HUES64 (cell line): ENCODE measurements around the gene SLC2A10.

ENCODE experiments used
- H3K27ac ChIP-seq: 2 replicates; pipeline ENCODE4 v1.7.0; 2013; ENCODE audit warnings: low read depth, low read length, inconsistent platforms
- H3K27me3 ChIP-seq: 2 replicates; pipeline ENCODE4 v1.6.1; 2013; ENCODE audit warnings: mild to moderate bottlenecking, low read length; ENCODE audit not compliant: insufficient read depth
- H3K36me3 ChIP-seq: 2 replicates; pipeline ENCODE4 v1.6.1; 2013; ENCODE audit warnings: mild to moderate bottlenecking, low read length; ENCODE audit not compliant: insufficient read depth
- H3K4me1 ChIP-seq: 2 replicates; pipeline ENCODE4 v1.6.1; 2013; ENCODE audit warnings: mild to moderate bottlenecking, low read length, moderate library complexity; ENCODE audit not compliant: insufficient read depth
- H3K4me3 ChIP-seq: 2 replicates; pipeline ENCODE4 v1.5.1; 2013; ENCODE audit warnings: mild to moderate bottlenecking, low read length, moderate library complexity
- H3K9ac ChIP-seq: 2 replicates; pipeline ENCODE4 v1.6.1; 2013; ENCODE audit warnings: mild to moderate bottlenecking, low read depth, low read length
- H3K9me3 ChIP-seq: 2 replicates; pipeline ENCODE4 v1.6.1; 2013; ENCODE audit warnings: low read depth, low read length; ENCODE audit not compliant: insufficient read depth
- WGBS: fragments of 150-250, 120-280 bp; methylation state at CpG from one replicate; pipeline ENCODE4 v1.1.7; 2013; ENCODE audit warnings: missing lambda C conversion rate; 5-methylcytosine and 5-hydroxymethylcytosine counted together

Gene SLC2A10

DNA sequence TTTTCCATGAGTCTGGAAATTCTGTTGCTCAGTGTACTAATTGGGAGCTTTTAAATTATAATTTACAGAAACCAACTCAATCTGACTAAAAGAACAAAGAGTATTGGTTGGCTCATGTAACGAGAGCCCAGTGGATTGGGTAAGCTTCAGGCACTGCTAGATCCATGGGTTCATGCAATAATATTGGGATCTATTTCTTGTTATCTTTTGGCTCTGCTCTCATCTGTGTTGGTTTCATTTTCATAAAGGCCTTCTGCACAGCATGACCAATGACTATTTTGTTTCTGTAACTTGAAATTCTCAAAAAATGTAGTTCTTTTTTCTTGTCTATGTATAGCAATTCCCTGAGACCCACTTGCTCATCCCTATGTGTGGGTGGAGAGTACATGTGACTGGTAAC lies 12.0 kb downstream of the SLC2A10 start:
- peaks cover 14% of the 10 kb centered on the region; the same call in 1 of the 2 replicates for H3K9me3 ChIP-seq
- no peak overlapping the region for H3K27ac ChIP-seq
- WGBS = 88% methylated on average over 1 of the region's 1 CpG
- H3K4me1 ChIP-seq = no peaks in the 10 kb centered on the region
- H3K36me3 ChIP-seq = peaks cover 3% of the 10 kb centered on the region
- H3K27me3 ChIP-seq = no peaks in the 10 kb centered on the region
- H3K4me3 ChIP-seq = no peak overlapping the region
- H3K9ac ChIP-seq = no peak overlapping the region

DNA sequence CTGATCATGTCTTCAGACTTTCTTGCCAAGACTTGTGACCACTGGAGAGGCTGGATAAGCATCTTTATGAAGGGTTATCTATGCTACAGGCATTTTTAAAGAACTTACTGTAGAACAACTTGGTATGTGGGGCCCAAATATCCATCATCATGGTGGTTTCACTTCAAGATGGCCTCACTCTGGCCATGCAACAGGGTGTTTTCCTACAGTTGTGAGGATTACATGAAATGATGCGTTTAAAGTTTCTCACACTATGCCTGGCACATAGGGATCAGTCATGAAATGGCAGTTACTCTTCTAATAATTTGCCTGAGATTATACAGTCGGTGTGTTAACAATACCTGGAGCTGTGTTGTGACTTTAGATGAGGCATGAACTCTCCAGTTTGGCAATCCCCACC lies 13.0 kb downstream of the SLC2A10 start:
- Histone ChIP-seq H3K9ac (no peak overlapping the region), H3K36me3 (peaks cover 3% of the 10 kb centered on the region), H3K4me1 (no peaks in the 10 kb centered on the region), H3K4me3 (no peak overlapping the region), H3K9me3 (peaks cover 14% of the 10 kb centered on the region; the same call in 1 of the 2 replicates), H3K27me3 (no peaks in the 10 kb centered on the region), H3K27ac (no peak overlapping the region)
- WGBS = 93% methylated on average over 2 of the region's 2 CpGs

DNA sequence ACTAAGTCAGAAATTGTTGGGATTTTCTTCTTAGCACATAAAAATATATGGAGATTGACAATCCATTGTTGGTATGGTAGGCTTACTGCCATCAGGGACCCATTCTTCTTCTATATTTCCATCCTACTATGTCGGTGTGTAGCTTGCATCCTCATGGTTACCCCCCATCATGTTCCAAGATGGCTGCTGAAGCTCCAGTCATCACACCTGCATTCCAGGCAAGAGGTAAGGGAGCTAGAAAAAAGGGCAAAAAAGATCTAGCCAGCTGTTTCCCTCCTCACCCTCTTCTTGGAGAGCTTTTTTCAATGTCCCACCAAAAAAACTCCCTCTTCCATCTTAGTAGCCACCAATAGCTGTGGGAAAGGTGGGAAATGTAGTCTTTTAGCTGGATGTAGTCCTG lies 13.6 kb downstream of the SLC2A10 start:
- Histone ChIP-seq H3K9me3 (peaks cover 14% of the 10 kb centered on the region; the same call in 1 of the 2 replicates), H3K27me3 (no peaks in the 10 kb centered on the region), H3K27ac (no peak overlapping the region), H3K4me3 (no peak overlapping the region), H3K36me3 (peaks cover 3% of the 10 kb centered on the region), H3K4me1 (no peaks in the 10 kb centered on the region), H3K9ac (no peak overlapping the region)
- 94% methylated on average over 1 of the region's 1 CpG for WGBS

DNA sequence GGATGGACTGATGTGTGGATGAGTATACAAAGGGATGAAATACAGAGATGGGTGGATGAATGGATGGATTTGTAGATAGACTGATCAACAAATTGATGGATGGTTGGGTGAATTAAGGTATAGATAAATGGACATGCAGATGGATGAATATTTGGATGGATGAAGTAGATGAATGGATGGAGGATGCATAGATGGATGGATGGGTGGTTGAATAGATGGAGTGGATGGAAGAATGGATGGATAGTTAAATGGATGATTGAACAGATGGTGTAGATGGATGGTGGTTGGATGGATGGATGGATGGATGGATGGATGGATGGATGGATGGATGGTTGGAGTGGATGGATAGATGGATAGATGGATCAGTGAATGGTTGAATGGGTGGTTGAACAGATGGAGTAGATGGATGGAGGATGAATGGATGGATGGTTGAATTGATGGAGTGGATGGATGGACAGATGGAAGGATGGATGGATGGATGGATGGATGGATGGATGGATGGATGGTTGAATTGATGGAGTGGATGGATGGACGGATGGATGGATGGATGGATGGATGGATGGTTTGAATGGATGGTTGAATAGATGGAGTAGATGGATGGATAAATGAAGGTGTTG lies 15.0 kb downstream of the SLC2A10 start:
- peaks cover 14% of the 10 kb centered on the region; the same call in 1 of the 2 replicates for H3K9me3 ChIP-seq
- peaks cover 3% of the 10 kb centered on the region for H3K36me3 ChIP-seq
- WGBS = 71% methylated on average over 1 of the region's 1 CpG
- H3K27ac ChIP-seq = no peak overlapping the region
- H3K4me1 ChIP-seq = no peaks in the 10 kb centered on the region
- no peaks in the 10 kb centered on the region for H3K27me3 ChIP-seq
- no peak overlapping the region for H3K4me3 ChIP-seq
- no peak overlapping the region for H3K9ac ChIP-seq

DNA sequence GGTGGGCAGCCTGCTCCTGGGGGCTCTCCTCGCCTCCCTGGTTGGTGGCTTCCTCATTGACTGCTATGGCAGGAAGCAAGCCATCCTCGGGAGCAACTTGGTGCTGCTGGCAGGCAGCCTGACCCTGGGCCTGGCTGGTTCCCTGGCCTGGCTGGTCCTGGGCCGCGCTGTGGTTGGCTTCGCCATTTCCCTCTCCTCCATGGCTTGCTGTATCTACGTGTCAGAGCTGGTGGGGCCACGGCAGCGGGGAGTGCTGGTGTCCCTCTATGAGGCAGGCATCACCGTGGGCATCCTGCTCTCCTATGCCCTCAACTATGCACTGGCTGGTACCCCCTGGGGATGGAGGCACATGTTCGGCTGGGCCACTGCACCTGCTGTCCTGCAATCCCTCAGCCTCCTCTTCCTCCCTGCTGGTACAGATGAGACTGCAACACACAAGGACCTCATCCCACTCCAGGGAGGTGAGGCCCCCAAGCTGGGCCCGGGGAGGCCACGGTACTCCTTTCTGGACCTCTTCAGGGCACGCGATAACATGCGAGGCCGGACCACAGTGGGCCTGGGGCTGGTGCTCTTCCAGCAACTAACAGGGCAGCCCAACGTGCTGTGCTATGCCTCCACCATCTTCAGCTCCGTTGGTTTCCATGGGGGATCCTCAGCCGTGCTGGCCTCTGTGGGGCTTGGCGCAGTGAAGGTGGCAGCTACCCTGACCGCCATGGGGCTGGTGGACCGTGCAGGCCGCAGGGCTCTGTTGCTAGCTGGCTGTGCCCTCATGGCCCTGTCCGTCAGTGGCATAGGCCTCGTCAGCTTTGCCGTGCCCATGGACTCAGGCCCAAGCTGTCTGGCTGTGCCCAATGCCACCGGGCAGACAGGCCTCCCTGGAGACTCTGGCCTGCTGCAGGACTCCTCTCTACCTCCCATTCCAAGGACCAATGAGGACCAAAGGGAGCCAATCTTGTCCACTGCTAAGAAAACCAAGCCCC lies 16.0 kb downstream of the SLC2A10 start:
- H3K27me3 ChIP-seq = no peaks in the 10 kb centered on the region
- peaks cover 5% of the 10 kb centered on the region; the same call in 1 of the 2 replicates for H3K36me3 ChIP-seq
- no peaks in the 10 kb centered on the region for H3K4me1 ChIP-seq
- WGBS = 95% methylated on average over 27 of the region's 27 CpGs
- no peak overlapping the region for H3K9ac ChIP-seq
- no peak overlapping the region for H3K4me3 ChIP-seq
- H3K9me3 ChIP-seq = 0 out of 2 replicates have a peak, but pooled peaks cover 9% of the 10 kb centered on the region
- H3K27ac ChIP-seq = no peak overlapping the region

DNA sequence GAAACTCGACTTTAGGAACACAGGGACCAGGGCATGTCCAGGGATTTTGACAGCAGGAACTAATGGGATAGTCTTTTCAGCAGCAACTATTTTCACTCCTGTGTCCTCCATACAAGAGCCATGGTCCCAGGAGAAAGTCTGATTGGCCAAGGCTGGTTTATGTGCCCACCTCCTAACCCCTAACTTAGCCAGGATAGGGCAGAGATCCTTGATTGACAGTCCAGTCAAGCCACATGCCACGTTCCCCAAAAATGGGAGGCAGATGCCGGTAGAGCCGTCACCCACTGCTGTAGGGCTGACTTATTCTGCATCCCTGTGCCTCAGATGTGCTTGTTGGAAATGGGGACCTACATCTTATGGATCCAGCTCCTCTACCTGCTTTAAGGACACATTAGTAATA lies 22.3 kb downstream of the SLC2A10 start:
- WGBS = 87% methylated on average over 4 of the region's 4 CpGs
- Histone ChIP-seq H3K4me3 (no peak overlapping the region), H3K9me3 (no peaks in the 10 kb centered on the region), H3K36me3 (peaks cover 5% of the 10 kb centered on the region; the same call in 1 of the 2 replicates), H3K9ac (no peak overlapping the region), H3K27ac (no peak overlapping the region), H3K4me1 (no peaks in the 10 kb centered on the region), H3K27me3 (no peaks in the 10 kb centered on the region)

DNA sequence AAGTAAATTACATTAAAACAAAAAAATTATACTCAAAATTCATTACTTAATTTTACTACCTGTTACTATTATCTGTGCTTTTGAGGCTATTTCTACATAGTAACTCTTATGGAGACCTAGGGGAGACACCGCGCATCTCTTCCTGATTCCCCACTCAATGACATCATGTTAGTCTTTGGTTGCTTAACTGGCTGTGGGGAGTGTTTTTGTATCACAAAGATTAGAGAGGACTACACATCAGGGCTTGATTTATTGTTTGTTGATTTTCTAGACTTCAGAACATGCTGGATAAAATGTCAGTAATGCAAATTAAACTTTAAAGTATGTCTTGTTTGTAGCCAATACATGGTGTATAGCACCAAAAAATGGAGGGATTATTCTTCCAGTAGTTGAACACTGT lies 26.0 kb downstream of the SLC2A10 start:
- Histone ChIP-seq H3K27me3 (no peaks in the 10 kb centered on the region), H3K27ac (no peak overlapping the region), H3K4me3 (no peak overlapping the region), H3K4me1 (no peaks in the 10 kb centered on the region), H3K9ac (no peak overlapping the region), H3K36me3 (no peaks in the 10 kb centered on the region), H3K9me3 (no peaks in the 10 kb centered on the region)
- WGBS = no CpG with 5 or more reads among the region's 2 CpGs

DNA sequence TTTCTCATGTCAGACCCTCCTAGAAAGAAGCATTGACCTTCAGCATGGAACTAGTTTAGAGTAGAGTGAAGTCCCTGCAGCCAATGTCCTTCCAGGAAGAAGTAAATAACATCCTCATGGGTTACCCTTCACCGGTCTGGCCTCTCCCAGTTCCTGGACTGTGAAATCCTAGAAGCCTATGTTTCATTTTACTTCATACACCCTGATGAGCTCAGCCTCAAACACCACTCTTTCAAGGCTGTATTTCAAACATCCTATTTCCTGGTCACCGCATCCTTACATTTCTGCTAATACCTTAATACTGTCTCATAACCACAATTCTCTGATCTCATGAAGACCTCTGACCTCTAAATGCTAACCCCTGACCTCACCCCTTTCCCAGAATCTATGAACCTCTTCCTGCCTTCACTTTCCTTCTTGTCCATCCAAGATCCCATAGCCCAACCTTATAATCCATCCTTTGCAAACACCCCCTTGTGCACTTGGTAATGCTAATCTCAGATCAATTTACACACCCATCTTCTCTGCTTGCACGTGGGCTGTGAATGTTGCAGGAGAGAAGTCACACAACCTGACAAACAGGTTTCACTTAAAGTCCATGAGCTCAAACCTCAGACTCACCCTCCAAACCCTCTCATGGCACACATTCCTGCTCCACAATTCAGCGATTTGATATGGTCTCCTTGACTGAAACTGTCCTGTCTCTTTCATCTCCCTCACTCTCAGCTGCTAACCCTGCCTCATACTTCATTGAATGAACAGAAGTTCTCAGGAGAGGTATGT lies 30.2 kb downstream of the SLC2A10 start:
- no peaks in the 10 kb centered on the region for H3K36me3 ChIP-seq
- WGBS = 89% methylated on average over 4 of the region's 4 CpGs
- no peak overlapping the region for H3K27ac ChIP-seq
- H3K9ac ChIP-seq = no peak overlapping the region
- H3K27me3 ChIP-seq = no peaks in the 10 kb centered on the region
- no peaks in the 10 kb centered on the region for H3K4me1 ChIP-seq
- no peaks in the 10 kb centered on the region for H3K9me3 ChIP-seq
- no peak overlapping the region for H3K4me3 ChIP-seq

DNA sequence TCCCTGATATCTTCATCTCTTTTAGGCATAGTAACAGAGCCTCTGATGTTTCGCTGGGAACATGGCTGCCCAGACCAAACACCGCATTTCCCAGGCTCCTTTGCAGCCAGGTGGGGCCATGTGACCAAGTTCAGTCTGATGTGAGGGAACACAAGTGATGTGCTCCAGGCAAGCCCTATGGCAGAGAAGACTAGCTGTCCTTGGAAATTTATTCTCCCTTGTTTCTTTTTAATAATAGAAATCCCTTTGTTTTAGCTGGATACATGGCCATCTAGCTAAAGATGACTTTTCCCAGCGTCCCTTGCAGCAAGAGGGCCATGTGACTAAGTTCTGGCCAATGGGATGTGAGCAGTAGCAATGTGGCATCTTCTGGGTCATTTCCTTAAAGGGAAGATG lies 30.8 kb downstream of the SLC2A10 start:
- H3K9me3 ChIP-seq = no peaks in the 10 kb centered on the region
- H3K36me3 ChIP-seq = no peaks in the 10 kb centered on the region
- no peak overlapping the region for H3K4me3 ChIP-seq
- no peaks in the 10 kb centered on the region for H3K4me1 ChIP-seq
- WGBS = 93% methylated on average over 3 of the region's 3 CpGs
- no peak overlapping the region for H3K9ac ChIP-seq
- H3K27ac ChIP-seq = no peak overlapping the region
- H3K27me3 ChIP-seq = no peaks in the 10 kb centered on the region

DNA sequence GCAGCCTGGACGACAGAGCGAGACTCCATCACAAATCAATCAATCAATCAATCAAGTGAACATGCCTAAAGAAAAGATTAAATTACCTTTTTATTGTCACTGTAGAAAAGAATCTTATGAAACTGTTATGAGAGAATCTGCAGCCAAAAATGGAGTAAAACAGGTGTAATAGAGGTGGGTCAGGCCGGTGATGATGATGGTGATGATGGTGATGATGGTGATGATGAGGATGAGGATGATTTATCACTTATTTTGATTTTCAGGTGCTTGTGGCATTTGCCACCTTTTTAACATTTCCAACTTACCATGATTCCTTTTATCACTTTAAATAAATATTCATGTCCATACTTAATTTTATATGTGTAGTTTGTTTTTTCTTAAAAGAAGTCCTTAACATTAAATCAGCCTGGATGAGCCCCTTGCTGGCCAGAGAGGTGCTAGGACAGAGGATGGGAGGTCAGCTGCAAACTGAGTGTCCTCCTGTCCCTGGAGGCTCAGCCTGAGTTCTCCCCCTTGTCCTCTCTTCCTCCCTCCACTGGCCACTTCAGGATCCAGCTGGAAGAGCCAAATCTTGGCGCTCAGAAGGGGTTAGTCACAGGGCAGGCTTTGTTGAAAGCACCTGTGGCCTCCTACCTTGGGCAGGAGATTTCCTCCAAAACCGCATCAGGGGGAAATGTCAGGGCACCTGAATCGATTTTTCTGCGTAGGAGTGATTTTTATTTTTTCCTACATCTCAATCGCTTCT lies 32.6 kb downstream of the SLC2A10 start:
- Histone ChIP-seq H3K9ac (no peak overlapping the region), H3K9me3 (no peaks in the 10 kb centered on the region), H3K4me1 (no peaks in the 10 kb centered on the region), H3K27me3 (no peaks in the 10 kb centered on the region), H3K4me3 (no peak overlapping the region), H3K36me3 (no peaks in the 10 kb centered on the region), H3K27ac (no peak overlapping the region)
- WGBS = 83% methylated on average over 8 of the region's 8 CpGs
